OCI-LY3 (cell line): ENCODE data around the gene SHROOM1.

Experiments
- EZH2phosphoT487 ChIP-seq: fragments of 200-600 bp; shearing (Covaris generic); IDR thresholded peaks from 2 replicates; pipeline ENCODE4 v1.6.1; 2018; ENCODE audit warnings: antibody characterized with exemption, mixed run types, low read depth
- TF ChIP-seq, protein P1 (sequence below): fragments of 200-600, 300-600 bp; sonication (generic); IDR thresholded peaks from 2 replicates; pipeline ENCODE4 v1.5.1; 2014; ENCODE audit warnings: antibody characterized with exemption, low read length, low read depth

DNA sequence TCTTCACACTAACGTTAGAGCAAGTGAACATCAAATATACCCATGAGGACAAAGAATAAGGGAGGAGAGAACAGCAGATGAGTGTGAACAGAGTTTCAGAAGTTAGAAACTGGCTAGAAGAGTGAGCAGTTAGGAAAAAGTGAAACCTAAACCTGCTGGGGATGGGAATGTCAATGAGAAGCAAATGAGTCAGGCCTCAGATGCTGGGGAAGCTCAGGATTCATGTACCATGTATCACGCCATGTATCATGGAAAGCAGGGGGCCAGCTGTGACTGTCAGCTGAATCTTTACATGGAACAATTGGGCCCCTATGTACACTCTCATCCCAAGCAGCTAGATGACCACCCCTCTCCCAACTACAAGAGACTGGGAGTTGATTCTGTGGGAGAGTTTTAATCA lies 19.6 kb upstream of the SHROOM1 start:
- TF ChIP-seq, protein P1, sequence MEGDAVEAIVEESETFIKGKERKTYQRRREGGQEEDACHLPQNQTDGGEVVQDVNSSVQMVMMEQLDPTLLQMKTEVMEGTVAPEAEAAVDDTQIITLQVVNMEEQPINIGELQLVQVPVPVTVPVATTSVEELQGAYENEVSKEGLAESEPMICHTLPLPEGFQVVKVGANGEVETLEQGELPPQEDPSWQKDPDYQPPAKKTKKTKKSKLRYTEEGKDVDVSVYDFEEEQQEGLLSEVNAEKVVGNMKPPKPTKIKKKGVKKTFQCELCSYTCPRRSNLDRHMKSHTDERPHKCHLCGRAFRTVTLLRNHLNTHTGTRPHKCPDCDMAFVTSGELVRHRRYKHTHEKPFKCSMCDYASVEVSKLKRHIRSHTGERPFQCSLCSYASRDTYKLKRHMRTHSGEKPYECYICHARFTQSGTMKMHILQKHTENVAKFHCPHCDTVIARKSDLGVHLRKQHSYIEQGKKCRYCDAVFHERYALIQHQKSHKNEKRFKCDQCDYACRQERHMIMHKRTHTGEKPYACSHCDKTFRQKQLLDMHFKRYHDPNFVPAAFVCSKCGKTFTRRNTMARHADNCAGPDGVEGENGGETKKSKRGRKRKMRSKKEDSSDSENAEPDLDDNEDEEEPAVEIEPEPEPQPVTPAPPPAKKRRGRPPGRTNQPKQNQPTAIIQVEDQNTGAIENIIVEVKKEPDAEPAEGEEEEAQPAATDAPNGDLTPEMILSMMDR = no peak
- TF ChIP-seq EZH2phosphoT487 = no peak
